ENCODE data around the gene MYLK2. TPM values are rescaled to one million over a fixed set of nuclear protein-coding genes. Genes with fewer than 3 reads are reported as not detected.

Gene MYLK2
- total RNA-seq, 1 experiment from 2014 or later = 1.5 TPM

- DNase-seq = no peak
- Mint-ChIP-seq H3K27ac (ENCODE audit: unreplicated experiment) (no peak overlapping the region), H3K4me1 (ENCODE audit: low read depth, unreplicated experiment) (peaks cover 16% of the 10 kb centered on the region), H3K9me3 (ENCODE audit: low read depth, unreplicated experiment) (no peaks in the 10 kb centered on the region), H3K27me3 (ENCODE audit: unreplicated experiment) (no peaks in the 10 kb centered on the region), H3K4me3 (ENCODE audit: low read depth, unreplicated experiment) (peak overlapping the region; percentile 66), H3K36me3 (ENCODE audit: insufficient read depth, unreplicated experiment) (peaks cover 8% of the 10 kb centered on the region)
- BruUV-seq (replicated peaks) = no TSS peak
- CTCF ChIA-PET = interaction anchor here (0.7 to 1.2 kb wide), 4 partner anchors 10 to 158 kb away, joined by 3 to 4 read pairs (median 3); partner anchors contain the start of gene PDRG1
- intact Hi-C loops (cut with micrococcal nuclease; ENCODE audit: unreplicated experiment) = no loop called here
- no peak for TF ChIP-seq CTCF (IDR thresholded peaks at IDR 0.05; ENCODE audit: unreplicated experiment)
These were observed 40.8 kb downstream of the MYLK2 start for GRCh38 chr20:31859998-31860380.

- Mint-ChIP-seq H3K27me3 (ENCODE audit: unreplicated experiment) (no peaks in the 10 kb centered on the region), H3K27ac (ENCODE audit: unreplicated experiment) (no peak overlapping the region), H3K9me3 (ENCODE audit: low read depth, unreplicated experiment) (no peaks in the 10 kb centered on the region), H3K4me3 (ENCODE audit: low read depth, unreplicated experiment) (peak overlapping the region; percentile 66), H3K4me1 (ENCODE audit: low read depth, unreplicated experiment) (peaks cover 16% of the 10 kb centered on the region), H3K36me3 (ENCODE audit: insufficient read depth, unreplicated experiment) (peaks cover 8% of the 10 kb centered on the region)
- intact Hi-C loops (cut with micrococcal nuclease; ENCODE audit: unreplicated experiment) = no loop called here
- no TSS peak for BruUV-seq (replicated peaks)
- DNase-seq = peak; percentile 58
- TF ChIP-seq CTCF (IDR thresholded peaks at IDR 0.05; ENCODE audit: unreplicated experiment) = no peak
- CTCF ChIA-PET = interaction anchor here (0.7 to 1.2 kb wide), 4 partner anchors 10 to 157 kb away, joined by 3 to 4 read pairs (median 3); partner anchors contain the start of gene PDRG1
These were observed 41.4 kb downstream of the MYLK2 start for GRCh38 chr20:31860390-31861134.

DNA sequence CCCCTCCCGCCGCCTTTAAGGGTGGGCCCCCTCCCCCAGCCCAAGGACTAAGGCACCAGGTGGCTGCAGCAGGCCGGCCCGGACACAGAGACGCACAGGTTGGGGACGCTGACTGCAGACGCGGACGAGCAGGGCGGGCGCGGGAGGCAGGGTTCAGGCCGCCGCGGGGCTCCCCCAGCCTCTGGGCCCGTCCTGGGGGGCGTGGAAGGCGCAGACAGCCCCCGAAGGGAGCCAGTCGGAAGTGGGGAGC lies 41.9 kb downstream of the MYLK2 start:
- DNase-seq = no peak
- Mint-ChIP-seq H3K4me1 (ENCODE audit: low read depth, unreplicated experiment) (peaks cover 16% of the 10 kb centered on the region), H3K4me3 (ENCODE audit: low read depth, unreplicated experiment) (peak overlapping the region; percentile 66), H3K9me3 (ENCODE audit: low read depth, unreplicated experiment) (no peaks in the 10 kb centered on the region), H3K27ac (ENCODE audit: unreplicated experiment) (no peak overlapping the region), H3K36me3 (ENCODE audit: insufficient read depth, unreplicated experiment) (peaks cover 8% of the 10 kb centered on the region), H3K27me3 (ENCODE audit: unreplicated experiment) (no peaks in the 10 kb centered on the region)
- no TSS peak for BruUV-seq (replicated peaks)
- TF ChIP-seq CTCF (IDR thresholded peaks at IDR 0.05; ENCODE audit: unreplicated experiment) = no peak
- intact Hi-C loops (cut with micrococcal nuclease; ENCODE audit: unreplicated experiment) = no loop called here
- CTCF ChIA-PET = interaction anchor here (0.7 kb wide), 2 partner anchors 18 to 672 kb away, joined by 4 to 5 read pairs; no protein-coding TSS in a partner anchor

DNA sequence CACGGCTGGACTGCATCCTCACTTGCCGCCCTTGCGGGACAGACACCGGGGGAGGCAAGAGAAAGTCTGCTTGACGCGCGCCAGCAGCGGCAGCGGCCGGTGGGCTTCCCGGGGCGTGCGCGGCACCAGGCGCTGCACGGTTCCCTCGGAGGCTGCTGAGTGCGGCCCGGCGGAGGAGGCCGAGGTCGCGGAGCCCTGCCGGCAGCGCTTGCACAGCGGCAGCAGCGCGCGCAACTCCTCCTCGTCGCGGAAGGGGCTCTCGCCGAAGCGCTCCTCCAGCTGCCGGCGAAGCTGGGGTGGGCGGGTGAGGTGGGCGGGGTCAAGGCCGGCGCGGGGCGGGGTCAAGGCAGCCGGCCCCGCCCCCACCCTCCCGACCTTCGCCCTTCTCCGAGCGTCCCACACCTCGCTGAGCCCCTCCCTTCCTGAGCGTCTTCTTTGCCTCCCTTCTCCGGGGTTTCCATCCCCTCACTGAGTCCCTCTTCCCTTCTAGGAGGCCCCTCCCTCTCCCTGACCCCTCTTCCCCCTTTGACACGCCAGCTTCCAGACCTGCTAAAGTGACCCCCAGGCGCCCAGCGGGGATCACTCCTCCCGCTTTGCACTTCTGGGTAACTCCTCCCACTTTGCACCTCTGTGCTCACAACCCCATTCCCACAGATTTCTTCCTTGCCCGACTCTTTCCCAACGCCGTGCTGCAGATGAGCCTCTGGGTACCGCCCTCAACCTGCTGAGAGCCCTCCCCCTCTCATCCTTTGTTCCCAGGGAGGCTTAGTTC lies 42.4 kb downstream of the MYLK2 start:
- H3K4me3 Mint-ChIP-seq (ENCODE audit: low read depth, unreplicated experiment) = peak overlapping the region; percentile 66
- BruUV-seq (replicated peaks) = no TSS peak
- CTCF ChIA-PET = interaction anchor here (0.7 kb wide), 2 partner anchors 19 to 672 kb away, joined by 4 to 5 read pairs; no protein-coding TSS in a partner anchor
- no peak for TF ChIP-seq CTCF (IDR thresholded peaks at IDR 0.05; ENCODE audit: unreplicated experiment)
- H3K27me3 Mint-ChIP-seq (ENCODE audit: unreplicated experiment) = no peaks in the 10 kb centered on the region
- peak overlapping the region; percentile 1 for H3K27ac Mint-ChIP-seq (ENCODE audit: unreplicated experiment)
- DNase-seq = peak; percentile 63
- H3K4me1 Mint-ChIP-seq (ENCODE audit: low read depth, unreplicated experiment) = peaks cover 16% of the 10 kb centered on the region
- intact Hi-C loops (cut with micrococcal nuclease; ENCODE audit: unreplicated experiment) = no loop called here
- H3K9me3 Mint-ChIP-seq (ENCODE audit: low read depth, unreplicated experiment) = no peaks in the 10 kb centered on the region
- H3K36me3 Mint-ChIP-seq (ENCODE audit: insufficient read depth, unreplicated experiment) = peaks cover 8% of the 10 kb centered on the region
